Esophagus muscularis mucosa (tissue), 4 donors: Measurements from ENCODE around the gene POLR3K. TPM values are rescaled to one million over a fixed set of nuclear protein-coding genes. Genes with fewer than 3 reads are reported as not detected.

Experiments
- DNase-seq: peaks from one replicate; pipeline ENCODE4 v3.0.0-alpha.2; 2017; ENCODE audit errors: extremely low spot score
- H3K27ac ChIP-seq, 4 donors: fragments of 200-600 bp; sonication (generic); replicated peaks in 1 of 4; 1 replicate in 3 of 4; 2 replicates in 1 of 4; pipeline ENCODE4 v1.5.1; 2016 to 2019; ENCODE audit warnings: mild to moderate bottlenecking in 1 of 4
- H3K27me3 ChIP-seq, 4 donors: fragments of 200-600 bp; sonication (generic); one replicate each; pipeline versions ENCODE4 v1.5.1 to v1.6.0; 2016 to 2019
- H3K36me3 ChIP-seq, 4 donors: fragments of 200-600 bp; sonication (generic); one replicate each; pipeline ENCODE4 v1.5.1; 2016 to 2019
- H3K4me1 ChIP-seq, 4 donors: fragments of 200-600 bp; sonication (generic); one replicate each; pipeline ENCODE4 v1.5.1; 2016 to 2019
- H3K4me3 ChIP-seq, 4 donors: fragments of 200-600 bp; sonication (generic); 1 replicate in 2 of 4; 2 replicates in 2 of 4; pipeline ENCODE4 v1.5.1; 2016 to 2019; ENCODE audit warnings: mild to moderate bottlenecking in 4 of 4, moderate library complexity in 1 of 4
- H3K9me3 ChIP-seq, 4 donors: fragments of 200-600 bp; sonication (generic); 1 replicate in 3 of 4; 2 replicates in 1 of 4; pipeline ENCODE4 v1.5.1; 2016 to 2019
- EP300 ChIP-seq: sonication (generic); formaldehyde crosslinking; IDR thresholded peaks from one replicate; pipeline ENCODE4 v1.6.1; 2017; ENCODE audit warnings: antibody characterized with exemption
- POLR2A ChIP-seq: fragments of 450-650 bp; IDR thresholded peaks from one replicate; pipeline ENCODE4 v1.6.1; 2017; ENCODE audit warnings: antibody characterized with exemption, moderate library complexity, mild to moderate bottlenecking, low read depth
- POLR2AphosphoS5 ChIP-seq, 2 donors: sonication (generic); formaldehyde crosslinking; IDR thresholded peaks; one replicate each; pipeline ENCODE4 v1.6.1; 2017; ENCODE audit warnings: antibody characterized with exemption in 2 of 2
- WGBS: methylation state at CpG from one replicate; pipeline ENCODE4 v1.1.5; 2018; 5-methylcytosine and 5-hydroxymethylcytosine counted together
- intact Hi-C: fragments of 100-400 bp; cut with DNase I; formaldehyde crosslinking; loops from one replicate; pipeline ENCODE4 v1.15.1; 2023
- total RNA-seq, 4 donors: library from RNA; depleted of rRNA; stranded (reverse); fragments of >200 nt; gene quantifications; one replicate each; pipeline versions ENCODE4 v1.1.0 to v1.2.1, GENCODE V29; 2016
- TF ChIP-seq, protein P1 (sequence below), 3 experiments: fragments of 200-600 bp in 2 of 3; fragments of 450-650 bp in 1 of 3; sonication (generic) in 2 of 3; IDR thresholded peaks; one replicate each; pipeline ENCODE4 v1.5.1; 2017 to 2019; ENCODE audit warnings: antibody characterized with exemption in 3 of 3, mild to moderate bottlenecking in 2 of 3, moderate library complexity in 1 of 3

Gene POLR3K
- total RNA-seq, 4 donors from 2014 or later, result 3.3 to 3.8 (median 3.7) TPM

DNA sequence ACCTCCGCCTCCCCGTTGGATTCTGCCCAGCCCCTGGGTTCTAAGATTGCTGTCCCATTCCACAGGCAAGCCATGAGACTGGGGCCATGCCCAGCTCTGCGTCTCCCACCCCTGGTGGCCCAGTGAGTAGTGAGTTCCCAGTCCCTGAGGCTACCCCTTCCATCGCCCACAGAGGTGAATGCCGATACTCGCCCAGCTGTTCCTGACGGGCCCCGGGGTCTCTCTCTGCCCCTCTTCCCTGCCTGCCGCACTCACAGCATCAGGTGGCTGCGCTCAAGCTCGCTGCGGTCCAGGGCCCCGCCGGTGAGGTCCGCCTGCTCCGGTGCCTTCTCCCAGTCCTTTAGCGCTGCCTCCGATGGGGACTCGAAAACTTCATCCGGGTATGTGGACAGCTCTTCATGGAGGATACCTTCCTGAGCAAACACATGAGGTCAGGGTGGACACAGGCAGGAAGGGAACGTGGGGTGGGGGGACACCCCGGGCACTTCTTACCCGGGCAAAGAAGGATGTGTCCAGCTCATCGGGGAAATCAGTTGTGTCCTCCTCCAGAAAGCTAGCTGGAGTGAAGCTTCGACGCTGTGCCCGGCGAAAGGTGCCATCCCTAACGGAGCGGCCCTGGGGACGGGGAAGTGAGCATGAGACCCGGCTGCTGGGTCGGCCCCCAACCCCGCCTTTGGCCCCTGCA, 9.0 kb upstream of the POLR3K start:
- H3K36me3 ChIP-seq, result peaks cover 51 to 79% (median 76%) of the 10 kb centered on the region in 4 donors
- TF ChIP-seq POLR2A (no peak), EP300 (no peak), POLR2AphosphoS5 (IDR thresholded peaks at IDR 0.05) (no peak)
- TF ChIP-seq, protein P1, sequence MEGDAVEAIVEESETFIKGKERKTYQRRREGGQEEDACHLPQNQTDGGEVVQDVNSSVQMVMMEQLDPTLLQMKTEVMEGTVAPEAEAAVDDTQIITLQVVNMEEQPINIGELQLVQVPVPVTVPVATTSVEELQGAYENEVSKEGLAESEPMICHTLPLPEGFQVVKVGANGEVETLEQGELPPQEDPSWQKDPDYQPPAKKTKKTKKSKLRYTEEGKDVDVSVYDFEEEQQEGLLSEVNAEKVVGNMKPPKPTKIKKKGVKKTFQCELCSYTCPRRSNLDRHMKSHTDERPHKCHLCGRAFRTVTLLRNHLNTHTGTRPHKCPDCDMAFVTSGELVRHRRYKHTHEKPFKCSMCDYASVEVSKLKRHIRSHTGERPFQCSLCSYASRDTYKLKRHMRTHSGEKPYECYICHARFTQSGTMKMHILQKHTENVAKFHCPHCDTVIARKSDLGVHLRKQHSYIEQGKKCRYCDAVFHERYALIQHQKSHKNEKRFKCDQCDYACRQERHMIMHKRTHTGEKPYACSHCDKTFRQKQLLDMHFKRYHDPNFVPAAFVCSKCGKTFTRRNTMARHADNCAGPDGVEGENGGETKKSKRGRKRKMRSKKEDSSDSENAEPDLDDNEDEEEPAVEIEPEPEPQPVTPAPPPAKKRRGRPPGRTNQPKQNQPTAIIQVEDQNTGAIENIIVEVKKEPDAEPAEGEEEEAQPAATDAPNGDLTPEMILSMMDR (IDR thresholded peaks at IDR 0.05), result no peak
- H3K9me3 ChIP-seq, result no peaks in the 10 kb centered on the region
- intact Hi-C loops, result no loop called here
- DNase-seq, result no peak
- no peaks in the 10 kb centered on the region for H3K27me3 ChIP-seq
- no peak overlapping the region for H3K4me3 ChIP-seq
- H3K4me1 ChIP-seq, result peaks cover 20 to 29% (median 24%) of the 10 kb centered on the region in 4 donors
- H3K27ac ChIP-seq, result no peak overlapping the region
- WGBS, result 93% methylated on average over 18 of the region's 34 CpGs

DNA sequence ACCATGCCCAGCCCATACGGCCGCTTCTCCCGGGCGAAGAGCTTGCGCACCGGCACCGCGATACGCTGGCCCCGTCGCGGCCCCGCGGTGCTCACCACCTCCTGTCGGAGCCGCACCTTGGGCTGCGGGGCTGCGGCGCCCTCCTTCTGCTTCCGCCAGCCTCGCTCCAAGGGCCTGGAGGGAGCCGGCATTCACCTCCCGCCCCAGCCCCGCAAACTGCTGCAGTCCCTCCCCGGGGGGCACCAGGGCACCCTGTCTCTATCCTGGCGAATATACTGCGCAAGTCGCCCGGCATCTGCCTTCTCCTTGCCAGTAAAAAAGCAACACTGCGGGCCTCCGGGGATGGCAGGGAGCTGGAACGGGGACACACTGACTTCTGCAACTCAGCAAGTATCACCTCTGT, 8.5 kb upstream of the POLR3K start:
- no peak overlapping the region for H3K4me3 ChIP-seq
- no peak for DNase-seq
- no peaks in the 10 kb centered on the region for H3K27me3 ChIP-seq
- TF ChIP-seq, protein P1 (IDR thresholded peaks at IDR 0.05), result no peak
- TF ChIP-seq POLR2AphosphoS5 (IDR thresholded peaks at IDR 0.05), result no peak
- H3K36me3 ChIP-seq, result peaks cover 56 to 84% (median 81%) of the 10 kb centered on the region in 4 donors
- no peaks in the 10 kb centered on the region for H3K9me3 ChIP-seq
- 90% methylated on average over 18 of the region's 32 CpGs for WGBS
- intact Hi-C loops, result no loop called here
- no peak overlapping the region for H3K27ac ChIP-seq
- peaks cover 15 to 24% (median 19%) of the 10 kb centered on the region in 4 donors for H3K4me1 ChIP-seq

DNA sequence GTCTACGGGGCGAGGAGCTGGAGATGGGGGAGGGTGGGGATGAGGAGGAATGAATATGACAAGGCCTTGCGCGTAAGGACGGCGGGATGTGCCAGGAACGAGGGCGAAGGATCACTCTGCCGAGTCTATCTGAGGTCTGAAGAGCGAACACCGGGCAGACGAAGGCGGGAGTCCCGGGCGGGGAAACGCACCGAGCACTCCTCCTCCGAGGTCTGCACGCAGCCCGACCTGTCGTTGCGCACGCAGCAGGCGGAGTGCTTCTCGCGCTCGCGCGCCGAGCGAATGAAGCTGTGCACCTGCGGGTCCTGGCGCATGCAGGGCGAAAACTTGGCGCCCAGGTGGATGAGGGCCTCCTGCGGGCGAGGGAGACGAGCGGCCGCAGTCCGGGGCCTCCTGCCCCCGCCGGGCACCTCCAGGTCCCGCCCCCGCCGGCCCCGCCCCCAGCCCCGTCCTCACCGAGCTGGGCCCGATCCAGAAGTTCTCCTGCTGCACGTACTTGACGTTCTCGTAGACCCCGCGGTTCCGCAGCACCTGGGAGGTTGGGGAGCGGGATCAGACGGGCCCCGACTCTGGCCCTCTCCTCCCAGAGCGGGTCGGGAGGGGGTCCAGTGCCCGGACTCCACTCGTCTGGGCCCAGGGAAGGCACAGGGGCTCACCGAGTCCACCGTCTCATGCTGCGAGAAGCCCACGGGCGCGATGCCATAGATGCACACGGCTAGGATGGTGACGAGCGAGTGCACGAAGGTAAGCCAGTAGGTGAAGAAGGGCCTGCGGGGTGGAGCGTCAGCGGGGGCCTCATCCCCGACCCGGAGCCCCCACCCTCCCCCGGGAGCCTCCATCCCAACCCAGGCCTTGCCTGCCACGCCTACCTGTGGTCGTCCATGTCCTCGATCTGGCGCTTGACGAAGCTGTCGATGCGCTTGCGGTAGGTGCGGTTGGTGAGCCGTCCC, 7.8 kb upstream of the POLR3K start:
- no peak overlapping the region for H3K27ac ChIP-seq
- intact Hi-C loops, result no loop called here
- peaks cover 8 to 17% (median 12%) of the 10 kb centered on the region in 4 donors for H3K4me1 ChIP-seq
- no peaks in the 10 kb centered on the region for H3K27me3 ChIP-seq
- 87% methylated on average over 68 of the region's 89 CpGs for WGBS
- H3K9me3 ChIP-seq, result no peaks in the 10 kb centered on the region
- peaks cover 63 to 91% (median 88%) of the 10 kb centered on the region in 4 donors for H3K36me3 ChIP-seq
- TF ChIP-seq EP300, result no peak
- TF ChIP-seq POLR2AphosphoS5 (IDR thresholded peaks at IDR 0.05), result no peak
- TF ChIP-seq, protein P1 (IDR thresholded peaks at IDR 0.05), result no peak
- no peak for TF ChIP-seq POLR2A
- H3K4me3 ChIP-seq, result no peak overlapping the region
- DNase-seq, result no peak

DNA sequence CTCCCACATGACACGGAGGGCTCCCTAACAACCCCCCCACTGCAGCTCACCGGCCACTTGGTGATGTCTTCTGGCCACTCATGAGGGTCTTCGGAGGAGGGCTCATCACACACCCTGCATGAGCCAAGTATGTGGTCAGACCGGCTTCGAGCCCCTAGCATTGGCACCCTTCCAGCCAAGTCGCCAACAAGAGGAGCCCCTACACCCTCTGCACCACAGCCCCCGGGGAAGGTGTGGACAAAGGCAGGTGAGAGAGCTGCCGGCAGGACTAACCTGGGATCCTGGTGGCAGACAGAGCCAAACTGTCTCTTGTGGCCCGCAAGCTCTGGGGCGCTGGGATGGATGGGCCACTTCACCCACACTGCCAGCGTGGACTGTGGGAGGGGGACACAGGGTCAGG, 6.8 kb upstream of the POLR3K start:
- TF ChIP-seq POLR2AphosphoS5 (IDR thresholded peaks at IDR 0.05), result no peak
- TF ChIP-seq EP300, result no peak
- TF ChIP-seq, protein P1 (IDR thresholded peaks at IDR 0.05), result no peak
- no peak for TF ChIP-seq POLR2A
- no peaks in the 10 kb centered on the region for H3K9me3 ChIP-seq
- H3K27me3 ChIP-seq, result no peaks in the 10 kb centered on the region
- peaks cover 0 to 7% (median 2%) of the 10 kb centered on the region in 4 donors for H3K4me1 ChIP-seq
- H3K4me3 ChIP-seq, result no peak overlapping the region
- WGBS, result 75% methylated on average over 8 of the region's 11 CpGs
- intact Hi-C loops, result no loop called here
- H3K36me3 ChIP-seq, result peaks cover 71 to 100% (median 97%) of the 10 kb centered on the region in 4 donors
- no peak overlapping the region for H3K27ac ChIP-seq
- no peak for DNase-seq
